ENCODE measurements around the gene ZNF831.

The ZNF831 gene

GRCh38 chr20:59131551-59132285 is 31.9 kb upstream of the ZNF831 start:
- DNase-seq (ENCODE audit: insufficient read length, low spot score) (no peak), FAIRE-seq (no peak)
- TF ChIP-seq CTCF (IDR thresholded peaks at IDR 0.05; ENCODE audit: insufficient read depth, missing control alignments), result no peak

- DNase-seq (ENCODE audit: insufficient read length, low spot score) (no peak), FAIRE-seq (no peak)
- TF ChIP-seq CTCF (IDR thresholded peaks at IDR 0.05; ENCODE audit: insufficient read depth, missing control alignments), result no peak
Measured at GRCh38 chr20:59134182-59134581, 29.4 kb upstream of the ZNF831 start.

- DNase-seq (ENCODE audit: insufficient read length, low spot score) (no peak), FAIRE-seq (no peak)
- no peak for TF ChIP-seq CTCF (IDR thresholded peaks at IDR 0.05; ENCODE audit: insufficient read depth, missing control alignments)
Measured at GRCh38 chr20:59135093-59135492, 28.5 kb upstream of the ZNF831 start.

- FAIRE-seq (no peak), DNase-seq (ENCODE audit: insufficient read length, low spot score) (no peak)
- TF ChIP-seq CTCF (IDR thresholded peaks at IDR 0.05; ENCODE audit: insufficient read depth, missing control alignments), result no peak
Measured at GRCh38 chr20:59136027-59136426, 27.6 kb upstream of the ZNF831 start.

- FAIRE-seq, result no peak
- no peak for DNase-seq (ENCODE audit: insufficient read length, low spot score)
- TF ChIP-seq CTCF (IDR thresholded peaks at IDR 0.05; ENCODE audit: insufficient read depth, missing control alignments), result no peak
Measured at GRCh38 chr20:59137532-59137931, 26.1 kb upstream of the ZNF831 start.

- FAIRE-seq (no peak), DNase-seq (ENCODE audit: insufficient read length, low spot score) (no peak)
- no peak for TF ChIP-seq CTCF (IDR thresholded peaks at IDR 0.05; ENCODE audit: insufficient read depth, missing control alignments)
Measured at GRCh38 chr20:59138114-59138748, 25.4 kb upstream of the ZNF831 start.

GRCh38 chr20:59139998-59140397 is 23.6 kb upstream of the ZNF831 start:
- DNase-seq (ENCODE audit: insufficient read length, low spot score) (no peak), FAIRE-seq (no peak)
- no peak for TF ChIP-seq CTCF (IDR thresholded peaks at IDR 0.05; ENCODE audit: insufficient read depth, missing control alignments)
